Stimulated activated CD4-positive, alpha-beta T cell treated with anti-CD3 and anti-CD28 coated beads, TNF-alpha, amount 100 ng/mL, for 4 hours (primary cell): ENCODE results near the gene CD302.
"Not testable (repeated sequence)": the region's sequence is repeated elsewhere in the genome, so short reads cannot be mapped to it uniquely, and the experiment has no call there.

Experiments used
- DNase-seq, 3 experiments: peaks; one replicate each; pipeline ENCODE4 v3.0.0-alpha.2; 2020; ENCODE audit warnings: low read depth in 3 of 3

Gene CD302

DNA sequence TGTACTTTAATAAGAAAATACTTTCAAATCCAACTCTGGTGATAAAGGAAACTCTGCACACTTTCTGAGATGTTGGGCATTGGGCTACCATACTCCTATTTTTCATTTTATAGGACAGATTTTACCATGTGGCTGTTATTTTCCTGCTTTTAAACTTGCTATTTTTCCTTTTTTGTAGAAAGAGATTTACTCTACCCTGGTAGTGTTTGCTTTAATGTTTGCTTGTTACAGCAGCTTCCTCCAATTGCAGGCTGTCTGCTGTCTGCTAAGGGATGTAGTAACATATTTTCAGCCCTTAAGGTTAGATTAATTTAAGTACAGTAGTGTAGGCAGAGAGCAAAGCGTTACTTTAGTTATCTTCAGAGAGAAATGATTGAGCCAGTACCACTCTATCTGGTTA is 47.1 kb downstream of the CD302 start:
- DNase-seq: no peak

- DNase-seq: no peak
Measured at GRCh38 chr2:159748089-159748488, 49.9 kb downstream of the CD302 start.

DNA sequence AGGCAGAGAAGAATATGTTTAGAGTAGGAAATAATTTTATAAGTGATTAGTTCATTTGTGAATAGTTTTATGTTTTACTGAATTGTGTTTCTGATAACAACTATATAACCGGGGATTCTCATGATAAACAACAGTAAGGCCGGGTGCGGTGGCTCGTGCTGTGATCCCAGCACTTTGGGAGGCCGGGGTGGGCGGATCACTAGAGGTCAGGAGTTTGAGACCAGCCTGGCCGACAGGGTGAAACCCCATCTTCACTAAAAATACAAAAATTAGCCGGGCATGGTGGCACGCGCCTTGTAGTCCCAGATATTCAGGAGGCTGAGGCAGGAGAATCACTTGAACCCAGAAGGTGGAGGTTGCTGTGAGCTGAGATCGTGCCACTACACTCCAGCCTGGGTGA is 52.8 kb downstream of the CD302 start:
- DNase-seq: not testable (repeated sequence)

GRCh38 chr2:159744363-159744762 is 53.6 kb downstream of the CD302 start:
- DNase-seq: no peak

GRCh38 chr2:159742846-159743245 is 55.2 kb downstream of the CD302 start:
- DNase-seq: no peak

- no peak for DNase-seq
Measured at GRCh38 chr2:159738509-159739390, 59.3 kb downstream of the CD302 start.

DNA sequence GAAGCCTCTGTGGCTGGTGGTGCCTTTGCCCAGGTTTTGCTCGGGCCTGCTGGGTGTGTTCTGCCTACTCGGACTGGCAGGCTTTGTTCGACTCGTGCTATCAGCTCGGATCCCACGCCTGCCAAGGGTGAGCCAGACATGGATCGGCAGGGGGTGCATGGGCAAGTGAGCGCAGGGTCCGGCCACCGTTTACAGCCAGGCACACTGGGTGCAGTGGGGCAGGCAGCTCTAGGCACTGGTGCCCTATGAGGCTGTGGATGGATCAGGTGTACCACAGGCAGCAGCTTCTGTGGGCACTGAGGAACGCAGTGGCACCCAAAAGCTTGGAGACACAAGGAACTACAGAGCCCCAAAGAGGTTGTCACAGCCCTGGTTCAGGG is 60.1 kb downstream of the CD302 start:
- no peak for DNase-seq

GRCh38 chr2:159737292-159737916 is 60.6 kb downstream of the CD302 start:
- DNase-seq: no peak

GRCh38 chr2:159736048-159736447 is 62.0 kb downstream of the CD302 start:
- no peak for DNase-seq

- no peak for DNase-seq
Measured at GRCh38 chr2:159735648-159736047, 62.4 kb downstream of the CD302 start.

- no peak for DNase-seq
Measured at GRCh38 chr2:159728629-159729028, 69.4 kb downstream of the CD302 start.

DNA sequence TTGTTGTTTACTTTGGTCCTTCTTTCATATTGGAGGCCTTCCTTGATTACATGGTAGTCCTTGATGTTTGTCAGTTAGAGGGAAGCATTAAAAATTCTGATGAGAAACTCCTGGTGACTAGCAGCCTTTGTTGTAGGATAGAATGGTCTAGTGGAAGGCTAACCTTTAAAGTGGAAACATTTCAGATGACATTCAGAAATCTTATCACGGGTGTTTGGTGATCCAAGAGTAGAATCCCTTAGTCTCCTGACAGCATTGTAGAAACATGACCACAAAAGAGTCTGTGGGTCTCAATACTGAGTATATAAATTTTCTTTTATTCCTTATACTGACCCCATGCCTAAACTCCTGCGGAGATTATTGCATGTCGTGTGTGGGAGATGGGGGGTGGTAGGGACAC is 72.3 kb downstream of the CD302 start:
- no peak for DNase-seq

- not testable (repeated sequence) for DNase-seq
Measured at GRCh38 chr2:159724795-159725572, 73.0 kb downstream of the CD302 start.

DNA sequence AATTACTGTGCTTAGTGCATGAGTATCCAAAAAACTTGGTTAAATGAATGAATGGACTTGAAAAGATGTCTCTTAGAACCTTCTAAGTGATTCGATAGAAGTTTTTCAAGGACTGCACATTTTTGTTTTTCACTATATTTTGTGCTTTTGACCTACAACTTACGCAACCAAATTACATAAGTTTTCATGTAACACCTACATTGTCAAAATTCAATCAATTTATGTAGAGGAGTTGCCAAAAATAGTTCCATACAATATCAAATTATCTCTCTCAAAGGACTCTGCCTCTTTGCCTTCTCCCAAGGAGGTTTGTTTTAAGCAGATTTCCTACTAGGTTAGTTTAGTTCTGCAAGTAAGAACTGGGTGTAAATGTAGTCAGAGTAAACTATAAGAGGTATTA is 75.4 kb downstream of the CD302 start:
- no peak for DNase-seq

- no peak for DNase-seq
Measured at GRCh38 chr2:159720676-159721075, 77.3 kb downstream of the CD302 start.
